ENCODE results near the gene LHX4.

The LHX4 gene

GRCh38 chr1:180271272-180272255, 41.5 kb downstream of the LHX4 start:
- Histone ChIP-seq H3K9me3 (ENCODE audit: control insufficient read depth in 1 of 2, low read length in 2 of 2) (no peaks in the 10 kb centered on the region), H3K4me3 (ENCODE audit: low read depth in 1 of 2, low read length in 2 of 2) (no peak overlapping the region), H3K27ac (ENCODE audit: low read length) (no peak overlapping the region), H3K27me3 (ENCODE audit: low read depth, low read length) (no peaks in the 10 kb centered on the region), H3K4me1 (ENCODE audit: control insufficient read depth in 1 of 2, insufficient read depth in 2 of 2, low read length in 2 of 2) (no peaks in the 10 kb centered on the region), H3K36me3 (ENCODE audit: control insufficient read depth in 1 of 2, insufficient read depth in 2 of 2, low read length in 2 of 2) (peaks cover 6 to 17% of the 10 kb centered on the region in 2 donors)

- H3K27me3 ChIP-seq (ENCODE audit: low read depth, low read length): no peaks in the 10 kb centered on the region
- H3K4me3 ChIP-seq (ENCODE audit: low read depth in 1 of 2, low read length in 2 of 2): no peak overlapping the region
- H3K4me1 ChIP-seq (ENCODE audit: control insufficient read depth in 1 of 2, insufficient read depth in 2 of 2, low read length in 2 of 2): no peaks in the 10 kb centered on the region
- H3K9me3 ChIP-seq (ENCODE audit: control insufficient read depth in 1 of 2, low read length in 2 of 2): no peaks in the 10 kb centered on the region
- no peak overlapping the region for H3K27ac ChIP-seq (ENCODE audit: low read length)
- peaks cover 6 to 17% of the 10 kb centered on the region in 2 donors for H3K36me3 ChIP-seq (ENCODE audit: control insufficient read depth in 1 of 2, insufficient read depth in 2 of 2, low read length in 2 of 2)
These were observed 42.3 kb downstream of the LHX4 start for GRCh38 chr1:180272395-180272794.

GRCh38 chr1:180273066-180273465, 43.0 kb downstream of the LHX4 start:
- peaks cover 6 to 17% of the 10 kb centered on the region in 2 donors for H3K36me3 ChIP-seq (ENCODE audit: control insufficient read depth in 1 of 2, insufficient read depth in 2 of 2, low read length in 2 of 2)
- no peak overlapping the region for H3K27ac ChIP-seq (ENCODE audit: low read length)
- H3K4me3 ChIP-seq (ENCODE audit: low read depth in 1 of 2, low read length in 2 of 2): no peak overlapping the region
- no peaks in the 10 kb centered on the region for H3K9me3 ChIP-seq (ENCODE audit: control insufficient read depth in 1 of 2, low read length in 2 of 2)
- H3K27me3 ChIP-seq (ENCODE audit: low read depth, low read length): no peaks in the 10 kb centered on the region
- H3K4me1 ChIP-seq (ENCODE audit: control insufficient read depth in 1 of 2, insufficient read depth in 2 of 2, low read length in 2 of 2): no peaks in the 10 kb centered on the region

- Histone ChIP-seq H3K4me1 (ENCODE audit: control insufficient read depth in 1 of 2, insufficient read depth in 2 of 2, low read length in 2 of 2) (no peaks in the 10 kb centered on the region), H3K4me3 (ENCODE audit: low read depth in 1 of 2, low read length in 2 of 2) (no peak overlapping the region), H3K36me3 (ENCODE audit: control insufficient read depth in 1 of 2, insufficient read depth in 2 of 2, low read length in 2 of 2) (peaks cover 6 to 17% of the 10 kb centered on the region in 2 donors), H3K9me3 (ENCODE audit: control insufficient read depth in 1 of 2, low read length in 2 of 2) (no peaks in the 10 kb centered on the region), H3K27me3 (ENCODE audit: low read depth, low read length) (no peaks in the 10 kb centered on the region), H3K27ac (ENCODE audit: low read length) (no peak overlapping the region)
These were observed 44.2 kb downstream of the LHX4 start for GRCh38 chr1:180274221-180274620.

- Histone ChIP-seq H3K9me3 (ENCODE audit: control insufficient read depth in 1 of 2, low read length in 2 of 2) (no peaks in the 10 kb centered on the region), H3K4me1 (ENCODE audit: control insufficient read depth in 1 of 2, insufficient read depth in 2 of 2, low read length in 2 of 2) (no peaks in the 10 kb centered on the region), H3K27ac (ENCODE audit: low read length) (no peak overlapping the region), H3K4me3 (ENCODE audit: low read depth in 1 of 2, low read length in 2 of 2) (no peak overlapping the region), H3K36me3 (ENCODE audit: control insufficient read depth in 1 of 2, insufficient read depth in 2 of 2, low read length in 2 of 2) (peaks cover 7 to 19% of the 10 kb centered on the region in 2 donors), H3K27me3 (ENCODE audit: low read depth, low read length) (no peaks in the 10 kb centered on the region)
These were observed 45.7 kb downstream of the LHX4 start for GRCh38 chr1:180275726-180276125.

- no peak overlapping the region for H3K27ac ChIP-seq (ENCODE audit: low read length)
- H3K27me3 ChIP-seq (ENCODE audit: low read depth, low read length): no peaks in the 10 kb centered on the region
- no peaks in the 10 kb centered on the region for H3K9me3 ChIP-seq (ENCODE audit: control insufficient read depth in 1 of 2, low read length in 2 of 2)
- H3K4me3 ChIP-seq (ENCODE audit: low read depth in 1 of 2, low read length in 2 of 2): no peak overlapping the region
- peaks cover 11 to 26% of the 10 kb centered on the region in 2 donors for H3K36me3 ChIP-seq (ENCODE audit: control insufficient read depth in 1 of 2, insufficient read depth in 2 of 2, low read length in 2 of 2)
- no peaks in the 10 kb centered on the region for H3K4me1 ChIP-seq (ENCODE audit: control insufficient read depth in 1 of 2, insufficient read depth in 2 of 2, low read length in 2 of 2)
These were observed 47.6 kb downstream of the LHX4 start for GRCh38 chr1:180277476-180278193.

- Histone ChIP-seq H3K36me3 (ENCODE audit: control insufficient read depth in 1 of 2, insufficient read depth in 2 of 2, low read length in 2 of 2) (peaks cover 11 to 20% of the 10 kb centered on the region in 2 donors), H3K27me3 (ENCODE audit: low read depth, low read length) (no peaks in the 10 kb centered on the region), H3K9me3 (ENCODE audit: control insufficient read depth in 1 of 2, low read length in 2 of 2) (no peaks in the 10 kb centered on the region), H3K4me1 (ENCODE audit: control insufficient read depth in 1 of 2, insufficient read depth in 2 of 2, low read length in 2 of 2) (no peaks in the 10 kb centered on the region), H3K27ac (ENCODE audit: low read length) (no peak overlapping the region), H3K4me3 (ENCODE audit: low read depth in 1 of 2, low read length in 2 of 2) (no peak overlapping the region)
These were observed 48.1 kb downstream of the LHX4 start for GRCh38 chr1:180278194-180278515.

- H3K9me3 ChIP-seq (ENCODE audit: control insufficient read depth in 1 of 2, low read length in 2 of 2): no peaks in the 10 kb centered on the region
- H3K4me1 ChIP-seq (ENCODE audit: control insufficient read depth in 1 of 2, insufficient read depth in 2 of 2, low read length in 2 of 2): no peaks in the 10 kb centered on the region
- H3K4me3 ChIP-seq (ENCODE audit: low read depth in 1 of 2, low read length in 2 of 2): no peak overlapping the region
- H3K36me3 ChIP-seq (ENCODE audit: control insufficient read depth in 1 of 2, insufficient read depth in 2 of 2, low read length in 2 of 2): peaks cover 11 to 14% of the 10 kb centered on the region in 2 donors
- no peaks in the 10 kb centered on the region for H3K27me3 ChIP-seq (ENCODE audit: low read depth, low read length)
- H3K27ac ChIP-seq (ENCODE audit: low read length): no peak overlapping the region
These were observed 48.7 kb downstream of the LHX4 start for GRCh38 chr1:180278596-180279395.

GRCh38 chr1:180279651-180280050, 49.6 kb downstream of the LHX4 start:
- peaks cover 9 to 11% of the 10 kb centered on the region in 2 donors for H3K36me3 ChIP-seq (ENCODE audit: control insufficient read depth in 1 of 2, insufficient read depth in 2 of 2, low read length in 2 of 2)

GRCh38 chr1:180280617-180281016, 50.6 kb downstream of the LHX4 start:
- peaks cover 5 to 9% of the 10 kb centered on the region in 2 donors for H3K36me3 ChIP-seq (ENCODE audit: control insufficient read depth in 1 of 2, insufficient read depth in 2 of 2, low read length in 2 of 2)
- H3K27ac ChIP-seq (ENCODE audit: low read length): no peak overlapping the region
- no peaks in the 10 kb centered on the region for H3K9me3 ChIP-seq (ENCODE audit: control insufficient read depth in 1 of 2, low read length in 2 of 2)
- H3K4me3 ChIP-seq (ENCODE audit: low read depth in 1 of 2, low read length in 2 of 2): no peak overlapping the region
- H3K27me3 ChIP-seq (ENCODE audit: low read depth, low read length): no peaks in the 10 kb centered on the region
- no peaks in the 10 kb centered on the region for H3K4me1 ChIP-seq (ENCODE audit: control insufficient read depth in 1 of 2, insufficient read depth in 2 of 2, low read length in 2 of 2)

More at GRCh38 chr1:180279651-180280050, 49.6 kb downstream of the LHX4 start:
- Histone ChIP-seq H3K4me3 (ENCODE audit: low read depth in 1 of 2, low read length in 2 of 2) (no peak overlapping the region), H3K27ac (ENCODE audit: low read length) (no peak overlapping the region), H3K27me3 (ENCODE audit: low read depth, low read length) (no peaks in the 10 kb centered on the region), H3K9me3 (ENCODE audit: control insufficient read depth in 1 of 2, low read length in 2 of 2) (no peaks in the 10 kb centered on the region), H3K4me1 (ENCODE audit: control insufficient read depth in 1 of 2, insufficient read depth in 2 of 2, low read length in 2 of 2) (no peaks in the 10 kb centered on the region)

- Histone ChIP-seq H3K4me3 (ENCODE audit: low read depth in 1 of 2, low read length in 2 of 2) (no peak overlapping the region), H3K36me3 (ENCODE audit: control insufficient read depth in 1 of 2, insufficient read depth in 2 of 2, low read length in 2 of 2) (peaks cover 5 to 9% of the 10 kb centered on the region in 2 donors), H3K4me1 (ENCODE audit: control insufficient read depth in 1 of 2, insufficient read depth in 2 of 2, low read length in 2 of 2) (no peaks in the 10 kb centered on the region), H3K9me3 (ENCODE audit: control insufficient read depth in 1 of 2, low read length in 2 of 2) (no peaks in the 10 kb centered on the region), H3K27me3 (ENCODE audit: low read depth, low read length) (no peaks in the 10 kb centered on the region), H3K27ac (ENCODE audit: low read length) (no peak overlapping the region)
These were observed 51.4 kb downstream of the LHX4 start for GRCh38 chr1:180281490-180281889.

Data from muscle layer of duodenum (tissue), 2 donors.